ENCODE data around the gene PTPN1. TPM values are rescaled to one million over a fixed set of nuclear protein-coding genes. Genes with fewer than 3 reads are reported as not detected.

PTPN1 gene
- total RNA-seq, 1 experiment from 2014 or later: 63.0 TPM

DNA sequence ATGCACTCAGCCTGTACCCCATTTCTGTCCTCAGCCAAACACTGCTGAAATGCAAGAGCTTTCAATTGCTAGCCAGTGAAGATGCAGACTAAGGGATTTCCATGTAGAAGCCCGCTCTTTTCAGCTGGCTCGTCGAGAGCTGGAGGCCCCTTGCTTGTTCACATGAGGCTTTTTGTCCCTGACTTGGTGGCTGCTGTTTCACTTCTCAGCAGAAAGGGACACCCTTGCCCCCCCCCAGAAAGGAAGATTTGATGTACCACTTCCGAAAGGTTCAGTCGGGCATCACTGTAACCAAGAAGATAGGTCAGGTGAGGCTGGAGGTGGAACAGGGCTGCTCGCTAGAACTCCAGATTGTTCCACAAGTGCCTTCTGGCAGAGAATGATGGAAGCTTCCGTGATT, 23.3 kb downstream of the PTPN1 start:
- Mint-ChIP-seq H3K4me3 (ENCODE audit: unreplicated experiment) (no peak overlapping the region), H3K27me3 (ENCODE audit: insufficient read depth, unreplicated experiment) (no peaks in the 10 kb centered on the region), H3K4me1 (ENCODE audit: insufficient read depth, unreplicated experiment) (peaks cover 36% of the 10 kb centered on the region), H3K9me3 (ENCODE audit: unreplicated experiment) (no peaks in the 10 kb centered on the region), H3K27ac (ENCODE audit: low read depth, unreplicated experiment) (no peak overlapping the region), H3K36me3 (ENCODE audit: insufficient read depth, unreplicated experiment) (peaks cover 10% of the 10 kb centered on the region)
- DNase-seq (ENCODE audit: unreplicated experiment): no peak
- ChIA-PET CTCF (interaction anchor here (0.6 to 1.0 kb wide), 2 partner anchors 257 to 364 kb away, joined by 4 to 5 read pairs; no protein-coding TSS in a partner anchor), POLR2A (interaction anchor here (0.8 to 13.2 kb wide), 7 partner anchors 10 to 35 kb away, joined by 3 to 109 read pairs (median 4); partner anchors contain the start of gene PTPN1)
- BruUV-seq (replicated peaks): no TSS peak
- intact Hi-C loops (cut with micrococcal nuclease): no loop called here
- TF ChIP-seq, protein P1, sequence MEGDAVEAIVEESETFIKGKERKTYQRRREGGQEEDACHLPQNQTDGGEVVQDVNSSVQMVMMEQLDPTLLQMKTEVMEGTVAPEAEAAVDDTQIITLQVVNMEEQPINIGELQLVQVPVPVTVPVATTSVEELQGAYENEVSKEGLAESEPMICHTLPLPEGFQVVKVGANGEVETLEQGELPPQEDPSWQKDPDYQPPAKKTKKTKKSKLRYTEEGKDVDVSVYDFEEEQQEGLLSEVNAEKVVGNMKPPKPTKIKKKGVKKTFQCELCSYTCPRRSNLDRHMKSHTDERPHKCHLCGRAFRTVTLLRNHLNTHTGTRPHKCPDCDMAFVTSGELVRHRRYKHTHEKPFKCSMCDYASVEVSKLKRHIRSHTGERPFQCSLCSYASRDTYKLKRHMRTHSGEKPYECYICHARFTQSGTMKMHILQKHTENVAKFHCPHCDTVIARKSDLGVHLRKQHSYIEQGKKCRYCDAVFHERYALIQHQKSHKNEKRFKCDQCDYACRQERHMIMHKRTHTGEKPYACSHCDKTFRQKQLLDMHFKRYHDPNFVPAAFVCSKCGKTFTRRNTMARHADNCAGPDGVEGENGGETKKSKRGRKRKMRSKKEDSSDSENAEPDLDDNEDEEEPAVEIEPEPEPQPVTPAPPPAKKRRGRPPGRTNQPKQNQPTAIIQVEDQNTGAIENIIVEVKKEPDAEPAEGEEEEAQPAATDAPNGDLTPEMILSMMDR (IDR thresholded peaks at IDR 0.05; ENCODE audit: unreplicated experiment): no peak

DNA sequence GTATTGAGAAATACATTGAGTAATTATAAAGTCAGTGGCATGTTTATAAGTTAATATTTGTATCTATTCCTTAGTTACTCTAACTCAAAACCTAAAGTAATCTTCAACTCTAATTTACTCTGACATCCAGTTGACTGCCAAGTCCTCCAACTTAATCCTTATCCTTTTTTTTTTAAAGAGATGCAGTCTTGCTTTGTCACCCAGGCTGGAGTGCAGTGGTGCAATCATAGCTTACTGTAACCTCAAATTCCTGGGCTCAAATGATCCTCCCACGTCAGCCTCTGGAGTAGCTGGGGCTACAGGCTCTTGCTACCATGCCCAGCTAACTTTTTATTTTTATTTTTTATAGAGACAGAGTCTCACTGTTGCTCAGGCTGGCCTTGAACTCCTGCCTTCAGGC, 24.4 kb downstream of the PTPN1 start:
- H3K27me3 Mint-ChIP-seq (ENCODE audit: insufficient read depth, unreplicated experiment): no peaks in the 10 kb centered on the region
- no TSS peak for BruUV-seq (replicated peaks)
- POLR2A ChIA-PET: interaction anchor here (0.6 to 13.2 kb wide), 11 partner anchors 9 to 51 kb away, joined by 3 to 109 read pairs (median 5); partner anchors contain the start of gene PTPN1
- H3K4me3 Mint-ChIP-seq (ENCODE audit: unreplicated experiment): no peak overlapping the region
- peak overlapping the region; percentile 49 for H3K27ac Mint-ChIP-seq (ENCODE audit: low read depth, unreplicated experiment)
- peak; percentile 58 for DNase-seq (ENCODE audit: unreplicated experiment)
- CTCF ChIA-PET: interaction anchor here (0.6 to 1.3 kb wide), 6 partner anchors 14 to 199 kb away, joined by 3 to 8 read pairs (median 4); no protein-coding TSS in a partner anchor
- H3K36me3 Mint-ChIP-seq (ENCODE audit: insufficient read depth, unreplicated experiment): peaks cover 5% of the 10 kb centered on the region
- H3K4me1 Mint-ChIP-seq (ENCODE audit: insufficient read depth, unreplicated experiment): peaks cover 36% of the 10 kb centered on the region
- no peaks in the 10 kb centered on the region for H3K9me3 Mint-ChIP-seq (ENCODE audit: unreplicated experiment)
- intact Hi-C loops (cut with micrococcal nuclease): no loop called here
- TF ChIP-seq, protein P1 (IDR thresholded peaks at IDR 0.05; ENCODE audit: unreplicated experiment): no peak

DNA sequence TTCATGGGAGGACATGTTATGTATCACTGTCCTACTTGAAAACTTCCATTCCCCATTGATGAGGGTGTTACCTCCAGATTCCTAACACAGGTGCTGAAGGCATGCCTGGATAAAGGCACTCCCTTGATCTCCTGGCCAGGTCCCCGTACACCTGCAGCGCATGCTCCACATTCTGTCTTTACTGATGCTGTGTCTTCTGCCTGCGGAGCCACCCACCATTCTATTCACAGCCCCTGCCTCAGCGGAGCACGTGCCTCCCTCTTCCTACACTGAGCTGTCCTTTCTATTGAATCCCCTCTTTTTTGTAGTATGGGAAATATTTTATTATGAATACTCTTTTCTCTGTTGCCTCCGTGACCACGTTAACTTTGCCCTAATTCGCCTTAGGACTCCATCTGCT, 25.0 kb downstream of the PTPN1 start:
- Mint-ChIP-seq H3K9me3 (ENCODE audit: unreplicated experiment) (no peaks in the 10 kb centered on the region), H3K27me3 (ENCODE audit: insufficient read depth, unreplicated experiment) (no peaks in the 10 kb centered on the region), H3K4me1 (ENCODE audit: insufficient read depth, unreplicated experiment) (peaks cover 36% of the 10 kb centered on the region), H3K27ac (ENCODE audit: low read depth, unreplicated experiment) (peak overlapping the region; percentile 49), H3K4me3 (ENCODE audit: unreplicated experiment) (no peak overlapping the region), H3K36me3 (ENCODE audit: insufficient read depth, unreplicated experiment) (peaks cover 5% of the 10 kb centered on the region)
- ChIA-PET CTCF (interaction anchor here (0.6 to 1.3 kb wide), 3 partner anchors 12 to 18 kb away, joined by 3 to 8 read pairs (median 4); no protein-coding TSS in a partner anchor), POLR2A (interaction anchor here (0.9 to 13.2 kb wide), 7 partner anchors 12 to 26 kb away, joined by 3 to 109 read pairs (median 8); partner anchors contain the start of gene PTPN1)
- BruUV-seq (replicated peaks): no TSS peak
- intact Hi-C loops (cut with micrococcal nuclease): no loop called here
- TF ChIP-seq, protein P1 (IDR thresholded peaks at IDR 0.05; ENCODE audit: unreplicated experiment): no peak
- no peak for DNase-seq (ENCODE audit: unreplicated experiment)

GRCh38 chr20:50536333-50536732, 26.1 kb downstream of the PTPN1 start:
- no peaks in the 10 kb centered on the region for H3K9me3 Mint-ChIP-seq (ENCODE audit: unreplicated experiment)
- H3K4me3 Mint-ChIP-seq (ENCODE audit: unreplicated experiment): no peak overlapping the region
- ChIA-PET CTCF (no interaction called here), POLR2A (interaction anchor here (0.7 to 13.2 kb wide), 9 partner anchors 8 to 216 kb away, joined by 3 to 109 read pairs (median 4); partner anchors contain the start of gene PTPN1)
- no peaks in the 10 kb centered on the region for H3K27me3 Mint-ChIP-seq (ENCODE audit: insufficient read depth, unreplicated experiment)
- BruUV-seq (replicated peaks): no TSS peak
- peaks cover 44% of the 10 kb centered on the region for H3K4me1 Mint-ChIP-seq (ENCODE audit: insufficient read depth, unreplicated experiment)
- intact Hi-C loops (cut with micrococcal nuclease): no loop called here
- TF ChIP-seq, protein P1 (IDR thresholded peaks at IDR 0.05; ENCODE audit: unreplicated experiment): no peak
- peaks cover 12% of the 10 kb centered on the region for H3K36me3 Mint-ChIP-seq (ENCODE audit: insufficient read depth, unreplicated experiment)
- no peak overlapping the region for H3K27ac Mint-ChIP-seq (ENCODE audit: low read depth, unreplicated experiment)
- DNase-seq (ENCODE audit: unreplicated experiment): no peak

All from MCF 10A (cell line).